ENCODE data around the gene GPR148.

- no peak for TF ChIP-seq CTCF (conservative IDR thresholded peaks at IDR 0.05; ENCODE audit: low read length)
- no peak for TF ChIP-seq EZH2phosphoT487 (IDR thresholded peaks at IDR 0.05; ENCODE audit: borderline replicate concordance, low read depth, low read length)
Observed at GRCh38 chr2:130755256-130756052, 26.6 kb downstream of the GPR148 start, which contains the start of gene AMER3.

Measured in OCI-LY7 (cell line).